Measurements from ENCODE around the gene NUP42.

The NUP42 gene

GRCh38 chr7:23238983-23239652 is 57.3 kb downstream of the NUP42 start:
- no peak for DNase-seq

- DNase-seq, result no peak
Measured at GRCh38 chr7:23239698-23240097, 57.9 kb downstream of the NUP42 start.

- DNase-seq, result no peak
Measured at GRCh38 chr7:23242321-23242720, 60.5 kb downstream of the NUP42 start.

GRCh38 chr7:23242935-23243334 is 61.1 kb downstream of the NUP42 start:
- no peak for DNase-seq

- peak; percentile 88 for DNase-seq
Measured at GRCh38 chr7:23246555-23246954, 64.7 kb downstream of the NUP42 start, which contains the start of gene GPNMB. Gene GPNMB, plus strand, starts transcription at chr7:23246775. Its CDS starts 83 bp downstream, at chr7:23246858.

GRCh38 chr7:23247046-23247602 is 65.3 kb downstream of the NUP42 start:
- no peak for DNase-seq

GRCh38 chr7:23247603-23248335 is 65.9 kb downstream of the NUP42 start:
- DNase-seq, result peak; percentile 46

GRCh38 chr7:23249486-23249885 is 67.6 kb downstream of the NUP42 start:
- no peak for DNase-seq

All from EL (cell line).